ENCODE results near the gene GAN. TPM values are rescaled to one million over a fixed set of nuclear protein-coding genes. Genes with fewer than 3 reads are reported as not detected.

Gene GAN
- polyA plus RNA-seq, 4 donors: 0.27 to 2.5 (median 1.4) TPM

DNA sequence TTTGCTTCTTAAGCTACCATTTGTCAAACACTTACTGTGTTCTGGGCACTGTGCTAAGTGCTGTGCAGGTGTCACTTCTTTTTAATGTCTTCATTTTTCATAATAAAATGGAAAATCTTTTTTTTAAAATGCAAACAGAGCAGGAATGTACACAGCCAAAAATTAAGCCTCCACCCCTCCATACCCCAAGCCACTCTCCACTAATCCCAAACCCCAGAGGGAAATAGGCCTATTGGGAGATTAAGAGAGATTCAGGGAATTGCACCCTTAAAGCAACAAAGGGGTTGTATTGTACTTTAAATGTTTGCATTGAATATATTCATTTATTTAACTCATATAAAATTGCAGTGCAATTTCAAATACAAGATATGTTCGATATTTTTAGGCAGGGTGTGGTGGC is 28.6 kb upstream of the GAN start:
- WGBS, 3 donors: 88 to 96% (median 93%) methylated on average over 1 of the region's 1 CpG
- Histone ChIP-seq H3K36me3 (ENCODE audit: control insufficient read depth in 3 of 3, insufficient read depth in 2 of 3, low read depth in 1 of 3, low read length in 3 of 3) (peaks cover 0 to 3% (median 0%) of the 10 kb centered on the region in 3 donors), H3K4me3 (ENCODE audit: low read depth in 1 of 3, low read length in 3 of 3) (no peak overlapping the region), H3K27ac (ENCODE audit: low read depth in 1 of 3, low read length in 2 of 3) (no peak overlapping the region), H3K9me3 (ENCODE audit: control insufficient read depth in 2 of 2, insufficient read depth in 1 of 2, low read depth in 1 of 2, low read length in 1 of 2) (no peaks in the 10 kb centered on the region), H3K27me3 (ENCODE audit: control insufficient read depth in 3 of 3, insufficient read depth in 3 of 3, low read length in 3 of 3) (no peaks in the 10 kb centered on the region), H3K4me1 (ENCODE audit: control insufficient read depth in 3 of 3, insufficient read depth in 2 of 3, low read depth in 1 of 3, low read length in 2 of 3) (no peaks in the 10 kb centered on the region)
- DNase-seq (no peak), FAIRE-seq (no peak)

GRCh38 chr16:81291117-81291516 is 23.6 kb upstream of the GAN start:
- H3K36me3 ChIP-seq (ENCODE audit: control insufficient read depth in 3 of 3, insufficient read depth in 2 of 3, low read depth in 1 of 3, low read length in 3 of 3): peaks cover 0 to 3% (median 0%) of the 10 kb centered on the region in 3 donors
- H3K4me3 ChIP-seq (ENCODE audit: low read depth in 1 of 3, low read length in 3 of 3): no peak overlapping the region
- H3K27ac ChIP-seq (ENCODE audit: low read depth in 1 of 3, low read length in 2 of 3): no peak overlapping the region
- DNase-seq: no peak
- no peaks in the 10 kb centered on the region for H3K9me3 ChIP-seq (ENCODE audit: control insufficient read depth in 2 of 2, insufficient read depth in 1 of 2, low read depth in 1 of 2, low read length in 1 of 2)
- 90 to 92% (median 91%) methylated on average over 9 of the region's 9 CpGs for WGBS, 3 donors
- H3K27me3 ChIP-seq (ENCODE audit: control insufficient read depth in 3 of 3, insufficient read depth in 3 of 3, low read length in 3 of 3): no peaks in the 10 kb centered on the region
- H3K4me1 ChIP-seq (ENCODE audit: control insufficient read depth in 3 of 3, insufficient read depth in 2 of 3, low read depth in 1 of 3, low read length in 2 of 3): peaks cover 0 to 13% (median 7%) of the 10 kb centered on the region in 3 donors
- FAIRE-seq: no peak

GRCh38 chr16:81292936-81293335 is 21.8 kb upstream of the GAN start:
- H3K36me3 ChIP-seq (ENCODE audit: control insufficient read depth in 3 of 3, insufficient read depth in 2 of 3, low read depth in 1 of 3, low read length in 3 of 3): peaks cover 0 to 3% (median 0%) of the 10 kb centered on the region in 3 donors
- H3K4me1 ChIP-seq (ENCODE audit: control insufficient read depth in 3 of 3, insufficient read depth in 2 of 3, low read depth in 1 of 3, low read length in 2 of 3): peaks cover 0 to 13% (median 7%) of the 10 kb centered on the region in 3 donors
- H3K27ac ChIP-seq (ENCODE audit: low read depth in 1 of 3, low read length in 2 of 3): peak overlapping the region in 1 of 3 donors; percentile 30
- DNase-seq (no peak), FAIRE-seq (no peak)
- 81 to 91% (median 91%) methylated on average over 5 of the region's 5 CpGs for WGBS, 3 donors
- H3K27me3 ChIP-seq (ENCODE audit: control insufficient read depth in 3 of 3, insufficient read depth in 3 of 3, low read length in 3 of 3): no peaks in the 10 kb centered on the region
- H3K9me3 ChIP-seq (ENCODE audit: control insufficient read depth in 2 of 2, insufficient read depth in 1 of 2, low read depth in 1 of 2, low read length in 1 of 2): no peaks in the 10 kb centered on the region
- H3K4me3 ChIP-seq (ENCODE audit: low read depth in 1 of 3, low read length in 3 of 3): no peak overlapping the region

DNA sequence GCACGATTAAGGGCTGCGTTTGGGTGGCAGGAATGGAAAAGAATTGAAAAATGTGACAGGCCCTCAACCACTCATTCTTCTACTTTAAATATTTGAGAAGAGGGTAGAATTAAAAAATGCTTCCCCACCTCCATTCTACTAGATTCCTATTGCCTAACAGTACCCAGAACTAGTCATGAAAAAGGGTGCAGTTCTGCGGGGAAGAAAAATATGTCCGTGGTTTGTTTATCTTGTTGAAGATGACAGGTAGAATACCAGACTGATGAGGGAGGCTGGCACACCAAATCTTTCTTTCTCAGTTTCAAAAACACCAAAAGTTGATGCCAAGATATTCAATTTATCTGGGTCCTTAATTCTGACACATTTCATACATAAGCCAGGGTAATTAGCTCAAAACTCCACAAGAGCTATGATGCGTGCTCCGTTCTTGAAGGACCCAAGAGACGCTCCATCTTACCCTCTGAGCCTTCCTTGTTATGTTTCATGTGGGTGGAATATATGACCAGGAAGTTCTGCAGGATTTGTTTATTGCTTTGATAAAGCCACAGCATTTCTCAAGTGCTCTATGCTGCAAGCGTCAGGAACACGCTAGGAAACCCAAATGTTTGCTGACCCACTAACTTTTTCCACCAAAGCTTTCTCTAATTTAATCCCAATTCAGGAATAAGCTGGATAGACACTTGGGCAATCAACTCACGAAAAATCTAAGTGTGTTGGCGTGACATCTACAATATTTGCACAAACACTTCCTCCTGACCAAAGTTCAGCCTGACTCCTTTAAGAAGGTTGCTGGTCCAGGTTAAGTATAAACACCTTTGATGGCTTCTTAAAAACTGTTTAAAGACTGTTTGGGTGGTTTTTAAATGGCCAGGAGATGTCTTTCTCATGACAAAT is 20.6 kb upstream of the GAN start:
- H3K4me1 ChIP-seq (ENCODE audit: control insufficient read depth in 3 of 3, insufficient read depth in 2 of 3, low read depth in 1 of 3, low read length in 2 of 3): peaks cover 0 to 13% (median 7%) of the 10 kb centered on the region in 3 donors
- peaks cover 0 to 3% (median 0%) of the 10 kb centered on the region in 3 donors for H3K36me3 ChIP-seq (ENCODE audit: control insufficient read depth in 3 of 3, insufficient read depth in 2 of 3, low read depth in 1 of 3, low read length in 3 of 3)
- H3K4me3 ChIP-seq (ENCODE audit: low read depth in 1 of 3, low read length in 3 of 3): no peak overlapping the region
- no peaks in the 10 kb centered on the region for H3K9me3 ChIP-seq (ENCODE audit: control insufficient read depth in 2 of 2, insufficient read depth in 1 of 2, low read depth in 1 of 2, low read length in 1 of 2)
- DNase-seq: peak; percentile 82 to 92
- peak overlapping the region; percentile 44 to 81 (median 78) for H3K27ac ChIP-seq (ENCODE audit: low read depth in 1 of 3, low read length in 2 of 3)
- 25 to 42% (median 37%) methylated on average over 11 of the region's 11 CpGs for whole genome bisulfite sequencing, 3 donors
- no peaks in the 10 kb centered on the region for H3K27me3 ChIP-seq (ENCODE audit: control insufficient read depth in 3 of 3, insufficient read depth in 3 of 3, low read length in 3 of 3)
- no peak for FAIRE-seq

DNA sequence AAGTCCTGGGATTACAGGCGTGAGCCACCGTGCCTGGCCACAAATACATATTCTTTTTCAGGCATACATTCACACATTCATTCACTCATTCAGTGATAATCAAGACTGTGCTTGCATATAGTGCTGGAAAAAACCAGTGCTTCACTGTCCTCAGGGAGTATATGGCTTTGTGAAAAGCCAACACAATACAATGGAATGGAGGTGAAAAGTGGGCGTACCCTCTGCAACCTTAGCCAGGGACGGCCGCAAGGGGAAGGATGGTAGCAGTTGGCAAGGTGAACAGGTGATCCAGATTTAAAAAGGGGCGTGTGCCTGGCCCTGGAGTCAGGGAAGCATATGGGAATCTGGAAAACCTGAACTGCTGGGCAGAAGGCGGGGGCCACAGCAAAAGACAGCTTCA is 18.1 kb upstream of the GAN start:
- Histone ChIP-seq H3K9me3 (ENCODE audit: control insufficient read depth in 2 of 2, insufficient read depth in 1 of 2, low read depth in 1 of 2, low read length in 1 of 2) (no peaks in the 10 kb centered on the region), H3K4me3 (ENCODE audit: low read depth in 1 of 3, low read length in 3 of 3) (no peak overlapping the region), H3K4me1 (ENCODE audit: control insufficient read depth in 3 of 3, insufficient read depth in 2 of 3, low read depth in 1 of 3, low read length in 2 of 3) (peaks cover 0 to 13% (median 7%) of the 10 kb centered on the region in 3 donors), H3K36me3 (ENCODE audit: control insufficient read depth in 3 of 3, insufficient read depth in 2 of 3, low read depth in 1 of 3, low read length in 3 of 3) (no peaks in the 10 kb centered on the region), H3K27ac (ENCODE audit: low read depth in 1 of 3, low read length in 2 of 3) (no peak overlapping the region), H3K27me3 (ENCODE audit: control insufficient read depth in 3 of 3, insufficient read depth in 3 of 3, low read length in 3 of 3) (no peaks in the 10 kb centered on the region)
- FAIRE-seq (no peak), DNase-seq (no peak)
- 83 to 88% (median 87%) methylated on average over 7 of the region's 7 CpGs for WGBS, 3 donors

GRCh38 chr16:81307770-81308169 is 7.0 kb upstream of the GAN start:
- FAIRE-seq: no peak
- no peaks in the 10 kb centered on the region for H3K4me1 ChIP-seq (ENCODE audit: control insufficient read depth in 3 of 3, insufficient read depth in 2 of 3, low read depth in 1 of 3, low read length in 2 of 3)
- H3K27me3 ChIP-seq (ENCODE audit: control insufficient read depth in 3 of 3, insufficient read depth in 3 of 3, low read length in 3 of 3): no peaks in the 10 kb centered on the region
- no peak for DNase-seq
- H3K9me3 ChIP-seq (ENCODE audit: control insufficient read depth in 2 of 2, insufficient read depth in 1 of 2, low read depth in 1 of 2, low read length in 1 of 2): no peaks in the 10 kb centered on the region
- H3K36me3 ChIP-seq (ENCODE audit: control insufficient read depth in 3 of 3, insufficient read depth in 2 of 3, low read depth in 1 of 3, low read length in 3 of 3): peaks cover 0 to 3% (median 0%) of the 10 kb centered on the region in 3 donors
- no peak overlapping the region for H3K4me3 ChIP-seq (ENCODE audit: low read depth in 1 of 3, low read length in 3 of 3)
- 87 to 90% (median 89%) methylated on average over 3 of the region's 3 CpGs for WGBS, 3 donors
- H3K27ac ChIP-seq (ENCODE audit: low read depth in 1 of 3, low read length in 2 of 3): no peak overlapping the region

DNA sequence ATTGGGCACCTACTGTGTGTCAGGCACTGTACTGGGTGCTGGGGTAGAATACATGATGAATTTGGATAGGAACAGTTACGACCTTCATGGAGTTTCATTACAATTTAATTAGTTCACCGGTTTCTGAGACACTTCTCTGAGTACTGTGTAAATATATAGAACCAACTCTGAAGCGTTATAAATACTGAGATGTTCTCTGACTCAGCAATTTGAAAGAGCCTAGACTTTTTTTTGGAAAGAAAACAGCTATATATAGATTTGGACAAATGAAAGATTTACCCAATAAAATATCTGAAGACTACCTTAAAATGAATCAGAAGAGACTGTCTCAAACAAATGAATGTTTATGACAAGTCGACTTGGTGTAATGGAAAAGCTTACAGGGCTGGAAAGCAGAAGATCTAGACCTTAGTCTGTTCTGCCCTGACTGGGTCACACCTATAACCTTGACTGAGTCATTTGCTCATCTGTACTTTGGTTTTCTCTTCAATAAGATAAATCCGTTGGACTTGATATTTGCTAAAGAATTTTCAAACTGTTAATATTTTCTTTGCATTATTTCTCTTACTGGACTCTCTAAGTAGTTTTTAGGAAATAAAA is 4.6 kb upstream of the GAN start:
- H3K4me1 ChIP-seq (ENCODE audit: control insufficient read depth in 3 of 3, insufficient read depth in 2 of 3, low read depth in 1 of 3, low read length in 2 of 3): peaks cover 3 to 5% (median 5%) of the 10 kb centered on the region in 3 donors
- H3K27ac ChIP-seq (ENCODE audit: low read depth in 1 of 3, low read length in 2 of 3): no peak overlapping the region
- no peaks in the 10 kb centered on the region for H3K9me3 ChIP-seq (ENCODE audit: control insufficient read depth in 2 of 2, insufficient read depth in 1 of 2, low read depth in 1 of 2, low read length in 1 of 2)
- no peaks in the 10 kb centered on the region for H3K27me3 ChIP-seq (ENCODE audit: control insufficient read depth in 3 of 3, insufficient read depth in 3 of 3, low read length in 3 of 3)
- peaks cover 0 to 3% (median 0%) of the 10 kb centered on the region in 3 donors for H3K36me3 ChIP-seq (ENCODE audit: control insufficient read depth in 3 of 3, insufficient read depth in 2 of 3, low read depth in 1 of 3, low read length in 3 of 3)
- no peak overlapping the region for H3K4me3 ChIP-seq (ENCODE audit: low read depth in 1 of 3, low read length in 3 of 3)
- FAIRE-seq (no peak), DNase-seq (peak; percentile 10 to 33)
- WGBS, 3 donors: 62 to 72% (median 64%) methylated on average over 5 of the region's 5 CpGs

GRCh38 chr16:81311762-81312161 is 3.0 kb upstream of the GAN start:
- no peaks in the 10 kb centered on the region for H3K9me3 ChIP-seq (ENCODE audit: control insufficient read depth in 2 of 2, insufficient read depth in 1 of 2, low read depth in 1 of 2, low read length in 1 of 2)
- H3K27ac ChIP-seq (ENCODE audit: low read depth in 1 of 3, low read length in 2 of 3): no peak overlapping the region
- peaks cover 0 to 3% (median 0%) of the 10 kb centered on the region in 3 donors for H3K36me3 ChIP-seq (ENCODE audit: control insufficient read depth in 3 of 3, insufficient read depth in 2 of 3, low read depth in 1 of 3, low read length in 3 of 3)
- DNase-seq (no peak), FAIRE-seq (no peak)
- H3K4me3 ChIP-seq (ENCODE audit: low read depth in 1 of 3, low read length in 3 of 3): no peak overlapping the region
- H3K4me1 ChIP-seq (ENCODE audit: control insufficient read depth in 3 of 3, insufficient read depth in 2 of 3, low read depth in 1 of 3, low read length in 2 of 3): peaks cover 3 to 10% (median 5%) of the 10 kb centered on the region in 3 donors
- H3K27me3 ChIP-seq (ENCODE audit: control insufficient read depth in 3 of 3, insufficient read depth in 3 of 3, low read length in 3 of 3): no peaks in the 10 kb centered on the region

Data from small intestine (tissue), 7 donors.